ENCODE measurements around the gene OR4B1.
"Not testable (repeated sequence)": the region's sequence is repeated elsewhere in the genome, so short reads cannot be mapped to it uniquely, and the experiment has no call there.

The OR4B1 gene

GRCh38 chr11:48228761-48229160 lies 12.2 kb downstream of the OR4B1 start:
- Histone ChIP-seq H3K27ac (replicated peaks) (no peak overlapping the region), H3K4me3 (replicated peaks; ENCODE audit: insufficient read depth, low read length) (no peak overlapping the region), H3K27me3 (ENCODE audit: insufficient read depth, poor library complexity, severe bottlenecking) (peaks cover 1% of the 10 kb centered on the region)
- no peak for DNase-seq (ENCODE audit: low read depth in 1 of 2, low spot score in 1 of 2)
- TF ChIP-seq GABPA (IDR thresholded peaks at IDR 0.05; ENCODE audit: low read depth) (no peak), REST (IDR thresholded peaks at IDR 0.05; ENCODE audit: insufficient replicate concordance, low read depth) (no peak), SPI1 (IDR thresholded peaks at IDR 0.05; ENCODE audit: borderline replicate concordance, low read depth) (no peak), CTCF (IDR thresholded peaks at IDR 0.05; ENCODE audit: insufficient read depth, low read length) (no peak), POLR2AphosphoS5 (IDR thresholded peaks at IDR 0.05; ENCODE audit: low read depth) (no peak)

- not testable (repeated sequence) for H3K27me3 ChIP-seq (ENCODE audit: insufficient read depth, poor library complexity, severe bottlenecking); H3K27ac ChIP-seq (replicated peaks); DNase-seq (ENCODE audit: low read depth in 1 of 2, low spot score in 1 of 2); H3K4me3 ChIP-seq (replicated peaks; ENCODE audit: insufficient read depth, low read length)
Measured at GRCh38 chr11:48230057-48230456, 13.4 kb downstream of the OR4B1 start.

GRCh38 chr11:48237727-48238126 lies 21.1 kb downstream of the OR4B1 start:
- Histone ChIP-seq H3K4me3 (replicated peaks; ENCODE audit: insufficient read depth, low read length) (no peak overlapping the region), H3K27me3 (ENCODE audit: insufficient read depth, poor library complexity, severe bottlenecking) (peaks cover 2% of the 10 kb centered on the region), H3K27ac (replicated peaks) (no peak overlapping the region)
- DNase-seq (ENCODE audit: low read depth in 1 of 2, low spot score in 1 of 2), result no peak
- TF ChIP-seq SPI1 (IDR thresholded peaks at IDR 0.05; ENCODE audit: borderline replicate concordance, low read depth) (no peak), POLR2AphosphoS5 (IDR thresholded peaks at IDR 0.05; ENCODE audit: low read depth) (no peak), REST (IDR thresholded peaks at IDR 0.05; ENCODE audit: insufficient replicate concordance, low read depth) (no peak), GABPA (IDR thresholded peaks at IDR 0.05; ENCODE audit: low read depth) (no peak), CTCF (IDR thresholded peaks at IDR 0.05; ENCODE audit: insufficient read depth, low read length) (no peak)

- H3K27me3 ChIP-seq (ENCODE audit: insufficient read depth, poor library complexity, severe bottlenecking), result no peaks in the 10 kb centered on the region
- no peak overlapping the region for H3K27ac ChIP-seq (replicated peaks)
- DNase-seq (ENCODE audit: low read depth in 1 of 2, low spot score in 1 of 2), result no peak
- no peak overlapping the region for H3K4me3 ChIP-seq (replicated peaks; ENCODE audit: insufficient read depth, low read length)
- no peak for TF ChIP-seq REST (IDR thresholded peaks at IDR 0.05; ENCODE audit: insufficient replicate concordance, low read depth)
- TF ChIP-seq POLR2AphosphoS5 (IDR thresholded peaks at IDR 0.05; ENCODE audit: low read depth), result no peak
- no peak for TF ChIP-seq CTCF (IDR thresholded peaks at IDR 0.05; ENCODE audit: insufficient read depth, low read length)
- TF ChIP-seq SPI1 (IDR thresholded peaks at IDR 0.05; ENCODE audit: borderline replicate concordance, low read depth), result no peak
- TF ChIP-seq GABPA (IDR thresholded peaks at IDR 0.05; ENCODE audit: low read depth), result no peak
Measured at GRCh38 chr11:48242501-48242900, 25.9 kb downstream of the OR4B1 start.
